ENCODE measurements around the gene ADCY1.

ADCY1 gene

DNA sequence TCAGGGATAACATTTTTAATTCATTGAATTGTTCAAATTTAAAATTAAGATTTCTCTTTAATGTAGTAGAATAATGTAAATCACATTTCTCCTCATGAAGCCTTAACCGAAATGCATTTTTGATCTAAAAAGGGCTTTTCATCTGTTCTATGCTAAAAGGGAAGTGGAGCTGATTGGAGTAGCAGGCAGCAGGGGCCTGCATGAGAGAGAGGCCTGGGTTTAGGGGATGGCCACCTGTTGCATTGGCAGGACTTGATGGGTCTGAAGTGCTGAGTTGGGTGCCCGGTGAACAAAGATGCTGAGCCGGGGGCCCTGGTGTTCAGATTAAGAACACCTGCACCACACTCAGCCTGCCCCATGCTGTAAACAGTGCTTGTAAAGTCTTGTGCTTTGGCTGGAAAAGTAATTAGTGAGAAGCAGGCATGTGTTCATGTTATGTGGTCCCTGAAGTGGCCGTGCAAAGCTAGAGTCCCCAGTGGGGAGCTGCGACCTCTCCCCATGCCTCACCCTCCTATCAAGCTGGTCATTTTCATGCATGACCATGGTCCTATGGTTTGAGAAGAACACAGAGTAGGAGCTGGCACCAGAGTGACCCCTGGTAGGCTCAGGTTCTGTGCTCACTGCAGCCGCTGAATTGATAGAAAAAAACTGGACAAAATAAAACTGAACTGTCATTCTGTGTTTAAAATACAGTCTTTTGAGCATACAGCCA is 124.3 kb downstream of the ADCY1 start:
- no peak for DNase-seq

- DNase-seq = no peak
Observed at GRCh38 chr7:45699015-45699309, 124.8 kb downstream of the ADCY1 start.

DNA sequence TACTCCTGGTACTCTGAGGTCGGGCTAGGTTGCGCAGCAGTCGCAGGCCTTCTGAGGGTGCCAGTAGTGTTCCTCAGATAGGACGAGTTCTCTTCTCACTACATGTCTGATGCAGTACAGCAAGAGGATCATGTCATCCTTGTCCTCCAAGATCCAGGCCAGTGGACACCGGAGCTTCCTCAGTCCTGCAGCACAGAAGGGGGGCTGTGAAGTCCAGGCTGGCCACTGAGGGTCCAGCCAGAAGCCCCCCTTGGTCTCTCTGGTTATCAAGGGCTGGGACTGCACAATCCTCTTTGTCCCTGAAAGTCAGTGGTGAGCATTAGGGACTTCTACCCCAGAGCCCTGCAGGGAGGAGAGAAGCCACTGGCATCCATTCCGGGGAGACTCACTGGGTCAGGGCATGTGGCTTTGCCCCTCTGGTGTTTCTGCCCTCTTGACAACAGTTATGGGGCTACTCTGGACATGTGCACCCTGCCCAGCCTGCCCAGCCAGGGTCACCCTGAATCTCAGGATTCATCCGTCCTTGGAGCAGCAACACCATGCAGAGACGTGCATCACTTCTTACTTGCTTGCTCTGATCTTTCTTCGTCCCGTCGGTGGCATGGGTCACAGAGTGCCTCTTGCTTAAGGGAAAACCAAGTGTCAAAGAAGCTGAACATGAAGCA is 125.7 kb downstream of the ADCY1 start:
- no peak for DNase-seq

- DNase-seq = no peak
Observed at GRCh38 chr7:45700556-45700955, 126.4 kb downstream of the ADCY1 start.

DNA sequence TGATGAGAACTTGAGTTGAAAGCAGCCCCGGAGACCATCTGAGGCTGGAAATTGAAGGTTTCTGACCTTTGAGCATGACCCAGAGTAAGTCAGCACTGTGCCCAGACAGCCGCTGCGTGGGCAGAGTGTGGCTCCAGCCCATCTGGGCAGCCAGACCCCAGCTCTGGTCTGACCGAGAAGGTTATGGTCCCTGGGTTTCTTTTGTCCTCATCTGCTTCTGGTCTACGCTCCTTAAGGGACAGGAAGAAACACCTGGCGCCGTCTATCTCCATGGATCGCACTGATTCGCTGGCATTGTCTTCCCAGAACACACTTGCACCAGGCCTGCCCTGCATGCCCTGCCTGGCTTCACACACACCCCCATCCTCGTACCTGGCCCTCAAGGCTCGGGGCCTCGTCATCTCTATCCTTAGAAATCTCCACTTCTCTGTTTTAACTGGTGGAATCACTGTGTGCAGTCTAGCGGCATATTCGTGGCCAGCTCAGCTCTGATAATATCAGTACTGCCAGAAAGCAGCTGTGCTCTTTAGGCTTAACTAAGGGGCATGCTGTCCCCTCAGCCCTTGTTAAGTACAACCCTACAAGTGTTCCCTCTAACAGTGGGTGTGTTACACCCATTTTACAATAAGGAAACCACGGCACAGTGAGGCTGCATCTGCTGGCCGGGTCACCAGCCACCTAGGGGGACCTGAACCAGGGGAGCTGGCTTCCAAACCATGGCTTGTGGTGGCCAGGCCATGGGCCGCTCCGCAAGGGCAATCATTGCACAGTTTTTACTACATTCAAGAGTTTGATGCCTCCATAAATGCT is 127.7 kb downstream of the ADCY1 start:
- DNase-seq = no peak

- no peak for DNase-seq
Observed at GRCh38 chr7:45702751-45703150, 128.6 kb downstream of the ADCY1 start.

GRCh38 chr7:45703373-45703821 is 129.2 kb downstream of the ADCY1 start:
- no peak for DNase-seq

DNA sequence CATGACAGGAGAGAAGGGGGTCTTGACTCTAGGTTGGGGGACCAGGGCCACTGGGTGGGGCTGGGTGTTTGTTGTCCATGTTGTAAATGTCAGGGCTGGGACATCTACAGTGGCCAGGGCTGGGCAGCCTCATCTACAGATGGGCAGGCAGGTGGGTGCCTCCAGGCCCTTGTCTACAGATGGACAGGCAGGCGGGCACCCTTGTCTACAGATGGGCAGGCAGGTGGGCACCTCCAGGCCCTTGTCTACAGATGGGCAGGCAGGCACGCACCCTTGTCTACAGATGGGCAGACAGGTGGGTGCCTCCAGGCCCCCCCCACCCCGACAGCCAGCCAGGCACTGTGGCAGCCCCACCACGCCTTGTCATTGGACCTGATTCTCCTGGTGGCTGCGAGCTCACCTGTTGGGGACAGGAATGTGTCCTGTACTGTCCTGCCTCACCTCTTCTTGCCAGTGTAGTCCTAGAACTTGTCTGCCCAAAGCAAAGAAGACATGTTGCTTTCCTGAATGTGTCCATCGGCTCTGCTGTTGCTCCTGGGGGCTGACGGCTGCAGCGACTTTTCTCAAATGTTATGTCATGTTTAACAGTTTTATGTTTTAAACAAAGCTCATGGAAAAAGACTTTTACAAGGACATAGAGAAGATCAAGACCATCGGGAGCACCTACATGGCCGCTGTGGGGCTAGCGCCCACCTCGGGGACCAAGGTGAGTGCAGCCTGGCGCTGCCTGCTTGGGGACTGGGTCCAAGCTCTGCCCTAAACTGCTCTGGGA is 129.9 kb downstream of the ADCY1 start:
- no peak for DNase-seq

GRCh38 chr7:45704683-45705016 is 130.5 kb downstream of the ADCY1 start:
- DNase-seq = no peak

DNA sequence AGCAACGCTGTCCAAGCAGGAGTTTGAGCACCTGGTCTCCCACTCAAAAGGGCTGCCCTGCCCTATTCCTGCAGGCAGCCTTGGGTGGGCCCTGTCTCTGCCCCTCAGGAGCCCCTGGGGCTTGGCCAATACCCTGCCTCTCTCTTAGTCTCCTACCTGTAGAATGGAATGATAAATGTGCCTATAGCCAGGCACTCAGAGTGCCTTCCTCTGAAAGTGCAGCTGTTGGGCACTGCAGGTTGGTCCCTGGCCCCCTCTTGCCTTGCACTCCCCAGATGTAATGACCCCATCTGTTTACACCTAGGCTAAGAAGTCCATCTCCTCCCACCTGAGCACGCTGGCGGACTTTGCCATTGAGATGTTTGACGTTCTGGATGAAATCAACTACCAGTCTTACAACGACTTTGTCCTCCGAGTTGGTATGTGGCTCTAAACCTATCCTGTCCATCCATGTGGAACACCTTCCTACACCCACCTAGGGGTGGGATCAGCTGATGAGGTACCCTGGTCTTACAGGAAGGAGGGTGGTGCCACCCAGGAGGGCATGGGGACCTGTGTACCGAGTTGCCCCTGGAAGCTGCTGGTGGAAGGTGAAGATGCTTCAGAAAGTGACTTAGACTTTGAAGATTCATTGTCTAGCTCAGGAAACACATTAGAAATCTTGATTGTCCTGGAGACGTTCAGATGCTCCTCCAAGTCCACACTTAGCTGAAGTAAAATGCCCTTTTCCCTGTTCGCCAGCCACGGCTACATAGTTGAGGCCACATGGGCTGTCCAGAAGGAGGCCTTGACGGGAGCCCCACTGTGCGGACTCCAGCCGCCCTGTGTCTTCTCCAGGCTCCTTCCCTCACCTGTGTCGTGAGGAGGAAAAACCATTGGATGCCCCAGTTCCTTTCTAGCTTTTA is 134.1 kb downstream of the ADCY1 start:
- DNase-seq = no peak

DNA sequence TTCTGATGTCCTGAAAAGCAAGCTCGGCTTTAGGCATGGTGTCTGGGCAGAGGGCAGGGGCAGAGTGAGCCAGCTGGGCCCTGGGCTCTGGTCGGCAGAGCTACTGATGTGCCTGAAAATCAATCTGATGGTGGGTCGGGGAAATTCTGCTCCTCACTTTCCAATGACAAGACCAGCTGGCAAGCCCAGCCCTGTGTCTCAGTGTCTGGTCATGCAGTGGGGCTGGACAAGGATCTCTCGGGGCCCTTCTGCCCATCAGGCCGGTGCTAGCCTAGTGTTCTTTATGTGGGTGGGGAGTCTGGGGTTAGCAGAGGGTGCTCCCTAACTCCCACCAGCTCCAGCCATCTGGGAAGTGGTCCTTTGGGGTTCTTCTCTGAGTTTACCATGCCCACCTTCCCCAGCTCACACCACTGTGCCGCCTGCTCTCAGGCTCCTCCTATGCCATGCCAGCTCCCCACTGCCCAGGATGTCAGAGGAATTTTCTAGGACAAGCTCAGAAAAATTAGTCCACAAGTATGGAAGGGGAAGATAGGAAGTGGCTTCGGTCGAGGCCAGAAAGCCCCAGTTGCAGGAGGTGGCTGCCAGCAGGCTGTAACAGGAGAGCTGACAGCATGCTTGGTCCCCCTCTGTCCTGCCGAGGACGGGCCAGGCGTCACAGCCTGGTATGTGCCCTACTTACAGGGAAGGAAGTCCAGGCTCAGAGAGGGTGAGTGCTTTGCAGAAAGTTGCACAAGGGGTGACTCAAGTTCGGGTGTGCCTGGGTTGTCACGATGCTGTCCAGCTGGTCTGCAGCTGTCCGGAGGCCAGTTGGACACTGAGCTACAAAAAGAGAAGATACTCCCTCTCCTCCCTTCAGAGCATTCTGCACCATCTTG is 135.2 kb downstream of the ADCY1 start:
- no peak for DNase-seq

DNA sequence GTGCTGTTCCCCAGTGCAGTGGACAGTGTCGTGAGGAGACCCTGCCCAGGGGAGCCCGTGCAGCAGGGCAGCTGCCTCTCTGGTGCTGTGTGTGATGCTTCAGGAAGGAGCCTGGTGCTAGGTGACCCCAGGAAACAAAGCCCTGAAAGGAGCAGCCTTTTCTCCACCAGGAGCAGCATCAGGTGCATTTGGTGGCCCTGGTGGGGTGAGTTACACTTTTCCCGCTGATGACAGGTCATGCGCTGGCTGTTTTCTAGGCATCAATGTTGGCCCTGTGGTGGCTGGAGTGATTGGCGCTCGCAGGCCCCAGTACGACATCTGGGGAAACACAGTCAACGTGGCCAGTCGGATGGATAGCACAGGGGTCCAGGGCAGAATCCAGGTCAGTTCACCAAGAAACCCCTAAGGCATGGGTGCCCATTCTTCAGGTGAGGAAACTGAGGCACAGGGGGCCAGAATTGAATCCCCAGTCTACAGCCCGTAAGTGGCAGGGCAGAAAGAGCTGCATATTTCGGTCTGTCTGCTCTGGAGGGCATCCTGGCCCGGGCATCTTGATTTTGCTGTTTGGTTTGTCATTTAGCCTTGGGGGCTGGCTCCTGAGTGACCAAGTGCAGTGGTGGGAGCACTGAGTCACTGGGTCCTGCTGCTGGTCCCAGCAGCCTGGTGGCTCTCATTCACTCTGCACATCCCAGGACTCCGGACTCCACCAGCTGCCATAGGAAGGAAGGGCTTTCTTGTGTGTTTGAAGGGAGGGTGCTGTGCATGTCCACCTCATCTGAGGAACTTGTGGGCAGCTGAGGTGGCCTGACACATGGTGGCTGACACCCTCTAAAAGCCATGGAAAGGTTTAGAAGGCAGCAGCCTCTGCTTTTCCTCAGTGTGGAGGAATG is 136.3 kb downstream of the ADCY1 start:
- no peak for DNase-seq

DNA sequence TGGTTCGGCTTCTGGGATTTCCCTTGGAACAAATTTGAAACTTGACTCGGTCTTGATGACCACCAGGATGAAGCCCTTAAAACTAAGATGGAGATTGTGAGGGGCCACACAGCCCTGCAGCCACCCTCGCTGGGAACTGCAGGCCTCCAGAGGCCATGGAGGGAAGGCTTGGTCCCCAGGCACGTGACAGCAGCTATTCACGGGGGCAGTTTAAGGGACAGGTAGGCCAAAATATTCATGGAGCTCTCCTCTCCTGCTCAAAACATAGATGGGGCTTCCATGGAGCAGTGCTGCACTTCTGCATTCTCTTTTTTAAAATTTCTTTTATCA is 137.0 kb downstream of the ADCY1 start:
- DNase-seq = no peak

DNA sequence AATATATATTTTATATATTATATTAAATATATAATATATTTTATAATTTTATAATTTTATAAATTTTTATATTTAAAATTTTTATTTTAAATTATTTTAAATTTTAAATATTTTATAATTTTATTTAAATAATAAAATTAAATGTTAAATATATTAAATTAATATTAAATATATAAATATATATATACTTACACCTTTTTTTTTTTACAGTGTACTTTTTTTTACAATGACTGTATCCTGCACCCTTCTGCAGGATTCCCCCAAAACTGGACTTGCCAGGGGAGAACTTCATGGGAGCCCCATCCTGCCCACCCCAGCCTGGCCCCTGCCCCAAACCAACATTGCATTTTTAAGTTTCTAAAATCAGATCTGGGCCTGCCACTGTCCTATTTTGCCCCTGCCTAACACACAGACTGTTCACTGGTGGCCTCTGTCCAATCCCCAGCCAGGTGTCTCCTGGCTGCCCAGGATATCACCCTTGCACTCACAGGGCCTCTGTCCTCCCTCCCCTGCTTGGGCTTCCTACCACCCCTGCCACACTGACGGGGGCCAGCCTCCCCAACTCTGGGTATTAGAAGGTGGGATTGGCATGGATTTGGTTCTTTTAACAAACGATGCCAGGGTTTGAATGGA is 138.0 kb downstream of the ADCY1 start:
- no peak for DNase-seq

- no peak for DNase-seq
Observed at GRCh38 chr7:45712872-45713668, 138.9 kb downstream of the ADCY1 start.

GRCh38 chr7:45713669-45714520 is 139.7 kb downstream of the ADCY1 start:
- DNase-seq = no peak

DNA sequence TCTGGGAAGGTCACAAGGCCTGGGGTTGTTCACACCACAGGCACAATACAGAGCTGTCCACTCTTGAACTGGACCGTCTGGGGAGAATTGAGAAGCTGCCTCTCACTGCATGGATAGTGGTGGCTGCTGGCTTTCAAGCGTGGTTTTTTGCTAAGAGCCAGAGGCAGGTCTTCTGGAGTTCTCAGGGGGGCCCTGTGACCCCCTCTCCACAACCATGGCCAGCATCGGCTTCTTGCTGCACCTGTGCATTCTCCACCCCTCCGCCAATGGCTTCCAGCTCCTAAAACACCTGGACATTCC is 140.3 kb downstream of the ADCY1 start:
- no peak for DNase-seq

All from NCI-H748 treated with DMSO at 0.1 percent for 48 hours (cell line).